Spleen (tissue), 11 donors: ENCODE measurements around the gene AMN1. TPM values are rescaled to one million over a fixed set of nuclear protein-coding genes. Genes with fewer than 3 reads are reported as not detected.
"Not testable (repeated sequence)": the region's sequence is repeated elsewhere in the genome, so short reads cannot be mapped to it uniquely, and the experiment has no call there.

Experiments used
- DNase-seq: peaks from one replicate; pipeline ENCODE4 v3.0.0-alpha.2; 2020
- H3K27ac ChIP-seq, 8 donors: fragments of 200-600 bp; sonication (generic) in 7 of 8; 1 replicate in 4 of 8; 2 replicates in 4 of 8; pipeline versions ENCODE4 v1.5.0 to v1.8.0; 2016 to 2021; ENCODE audit warnings: inconsistent platforms in 4 of 8, mild to moderate bottlenecking in 4 of 8, moderate library complexity in 1 of 8
- H3K27me3 ChIP-seq, 7 donors: fragments of 200-600 bp; sonication (generic) in 6 of 7; replicated peaks in 1 of 7; 1 replicate in 4 of 7; 2 replicates in 3 of 7; pipeline versions ENCODE4 v1.5.0 to v1.8.0; 2016 to 2021; ENCODE audit warnings: inconsistent platforms in 3 of 7, mild to moderate bottlenecking in 1 of 7
- H3K36me3 ChIP-seq, 6 donors: fragments of 200-600 bp; sonication (generic) in 5 of 6; 1 replicate in 4 of 6; 2 replicates in 2 of 6; pipeline versions ENCODE4 v1.5.0 to v1.8.0; 2016 to 2021; ENCODE audit warnings: inconsistent platforms in 2 of 6
- H3K4me1 ChIP-seq, 6 donors: fragments of 200-600 bp; sonication (generic) in 5 of 6; 1 replicate in 3 of 6; 2 replicates in 3 of 6; pipeline versions ENCODE4 v1.5.0 to v1.8.0; 2016 to 2021; ENCODE audit warnings: inconsistent platforms in 3 of 6
- H3K4me3 ChIP-seq, 8 donors: fragments of 200-600 bp; sonication (generic) in 7 of 8; 1 replicate in 4 of 8; 2 replicates in 4 of 8; pipeline versions ENCODE4 v1.5.0 to v1.8.0; 2016 to 2021; ENCODE audit warnings: inconsistent platforms in 4 of 8, mild to moderate bottlenecking in 4 of 8, moderate library complexity in 2 of 8
- H3K9me3 ChIP-seq, 8 donors: fragments of 200-600 bp; sonication (generic) in 7 of 8; 1 replicate in 4 of 8; 2 replicates in 4 of 8; pipeline versions ENCODE4 v1.5.0 to v1.8.0; 2016 to 2021; ENCODE audit warnings: inconsistent platforms in 4 of 8
- POLR2A ChIP-seq, 3 donors: fragments of 450-650 bp; IDR thresholded peaks; one replicate each; pipeline ENCODE4 v1.5.1; 2017; ENCODE audit warnings: antibody characterized with exemption in 3 of 3, mild to moderate bottlenecking in 1 of 3
- POLR2AphosphoS5 ChIP-seq, 3 donors: sonication (generic); formaldehyde crosslinking; IDR thresholded peaks; one replicate each; pipeline ENCODE4 v1.5.1; 2017; ENCODE audit warnings: antibody characterized with exemption in 3 of 3
- WGBS, 5 donors: extraction: QIAGEN DNeasy Blood & Tissue Kit in 3 of 5; methylation state at CpG; one replicate each; pipeline versions ENCODE4 v1.1.5 to v1.1.7; 2013 to 2018; 5-methylcytosine and 5-hydroxymethylcytosine counted together
- intact Hi-C: fragments of 100-400 bp; cut with DNase I; formaldehyde crosslinking; loops from one replicate; pipeline ENCODE4 v1.15.0; 2023; ENCODE audit warnings: low total_unique reads
- polyA plus RNA-seq, 3 donors: library from polyadenylated mRNA; stranded (reverse); fragments of 200-250 nt; gene quantifications; one replicate each; pipeline ENCODE4 v1.2.1, GENCODE V29; 2013
- total RNA-seq, 7 donors: library from RNA; depleted of rRNA in 3 of 7; stranded (reverse); fragments of >200 nt in 3 of 7; fragmentation: NEBNext Ultra II Directional in 4 of 7; extraction: Animal tissue kit (Norgen Biotek cat#: 25700) in 4 of 7; gene quantifications; one replicate each; pipeline versions ENCODE4 v1.1.0 to v1.2.1, GENCODE V29; 2016 to 2021
- TF ChIP-seq, protein P1 (sequence below), 11 experiments: fragments of 200-600 bp in 7 of 11; fragments of 450-650 bp in 4 of 11; sonication (generic) in 4 of 11; IDR thresholded peaks in 8 of 11; conservative IDR thresholded peaks in 3 of 11; 1 replicate in 7 of 11; 2 replicates in 4 of 11; pipeline versions ENCODE4 v1.4.0 to v1.8.0; 2016 to 2021; ENCODE audit warnings: antibody characterized with exemption in 11 of 11, inconsistent platforms in 4 of 11, mild to moderate bottlenecking in 1 of 11
- donor health status: healthy with polysubstance abuse.
- donor health status: DM: no; HTN: no; CAD: no; lungs with moderate emphysema.
- donor health status: DM: no; HTN: no; CAD: no.
- donor health status: Bipolar disorder and iron deficiency.
- donor health status: healthy.
- donor health status: DM: no; HTN: no; CAD: no.
- donor health status: DM: yes; HTN: yes; CAD: no.

The AMN1 gene
- total and polyA plus RNA-seq, 10 donors, result 12.9 to 27.4 (median 16.1) TPM

DNA sequence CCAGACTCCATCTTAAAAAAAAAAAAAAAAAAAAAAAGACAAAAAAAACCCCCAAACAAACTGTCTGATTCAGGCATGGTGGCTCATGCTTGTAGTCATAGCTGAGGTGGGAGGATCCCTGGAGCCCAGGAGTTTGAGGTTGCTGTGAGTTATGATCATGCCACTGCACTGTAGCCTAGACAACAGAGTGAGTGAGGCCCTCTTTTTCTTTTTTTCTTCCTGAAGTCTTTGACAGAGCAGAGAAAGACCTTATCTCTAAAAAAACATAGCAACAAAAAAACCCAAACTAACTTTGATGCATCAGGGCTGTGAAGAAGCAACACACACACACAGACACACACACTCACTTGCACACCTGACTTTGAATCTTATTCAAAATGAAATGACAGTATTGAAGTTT lies 7.7 kb upstream of the AMN1 start:
- intact Hi-C loops, result no loop called here
- Histone ChIP-seq H3K36me3 (no peaks in the 10 kb centered on the region), H3K9me3 (peaks cover 0 to 15% (median 2%) of the 10 kb centered on the region in 8 donors), H3K27ac (no peak overlapping the region), H3K4me3 (no peak overlapping the region), H3K27me3 (no peaks in the 10 kb centered on the region), H3K4me1 (peaks cover 10 to 64% (median 23%) of the 10 kb centered on the region in 6 donors)
- TF ChIP-seq POLR2A (IDR thresholded peaks at IDR 0.05), result no peak
- TF ChIP-seq, protein P1, sequence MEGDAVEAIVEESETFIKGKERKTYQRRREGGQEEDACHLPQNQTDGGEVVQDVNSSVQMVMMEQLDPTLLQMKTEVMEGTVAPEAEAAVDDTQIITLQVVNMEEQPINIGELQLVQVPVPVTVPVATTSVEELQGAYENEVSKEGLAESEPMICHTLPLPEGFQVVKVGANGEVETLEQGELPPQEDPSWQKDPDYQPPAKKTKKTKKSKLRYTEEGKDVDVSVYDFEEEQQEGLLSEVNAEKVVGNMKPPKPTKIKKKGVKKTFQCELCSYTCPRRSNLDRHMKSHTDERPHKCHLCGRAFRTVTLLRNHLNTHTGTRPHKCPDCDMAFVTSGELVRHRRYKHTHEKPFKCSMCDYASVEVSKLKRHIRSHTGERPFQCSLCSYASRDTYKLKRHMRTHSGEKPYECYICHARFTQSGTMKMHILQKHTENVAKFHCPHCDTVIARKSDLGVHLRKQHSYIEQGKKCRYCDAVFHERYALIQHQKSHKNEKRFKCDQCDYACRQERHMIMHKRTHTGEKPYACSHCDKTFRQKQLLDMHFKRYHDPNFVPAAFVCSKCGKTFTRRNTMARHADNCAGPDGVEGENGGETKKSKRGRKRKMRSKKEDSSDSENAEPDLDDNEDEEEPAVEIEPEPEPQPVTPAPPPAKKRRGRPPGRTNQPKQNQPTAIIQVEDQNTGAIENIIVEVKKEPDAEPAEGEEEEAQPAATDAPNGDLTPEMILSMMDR (IDR thresholded peaks at IDR 0.05 in 8 of 11, conservative IDR thresholded peaks at IDR 0.05 in 3 of 11), result no peak
- TF ChIP-seq POLR2AphosphoS5 (IDR thresholded peaks at IDR 0.05), result no peak
- no peak for DNase-seq

DNA sequence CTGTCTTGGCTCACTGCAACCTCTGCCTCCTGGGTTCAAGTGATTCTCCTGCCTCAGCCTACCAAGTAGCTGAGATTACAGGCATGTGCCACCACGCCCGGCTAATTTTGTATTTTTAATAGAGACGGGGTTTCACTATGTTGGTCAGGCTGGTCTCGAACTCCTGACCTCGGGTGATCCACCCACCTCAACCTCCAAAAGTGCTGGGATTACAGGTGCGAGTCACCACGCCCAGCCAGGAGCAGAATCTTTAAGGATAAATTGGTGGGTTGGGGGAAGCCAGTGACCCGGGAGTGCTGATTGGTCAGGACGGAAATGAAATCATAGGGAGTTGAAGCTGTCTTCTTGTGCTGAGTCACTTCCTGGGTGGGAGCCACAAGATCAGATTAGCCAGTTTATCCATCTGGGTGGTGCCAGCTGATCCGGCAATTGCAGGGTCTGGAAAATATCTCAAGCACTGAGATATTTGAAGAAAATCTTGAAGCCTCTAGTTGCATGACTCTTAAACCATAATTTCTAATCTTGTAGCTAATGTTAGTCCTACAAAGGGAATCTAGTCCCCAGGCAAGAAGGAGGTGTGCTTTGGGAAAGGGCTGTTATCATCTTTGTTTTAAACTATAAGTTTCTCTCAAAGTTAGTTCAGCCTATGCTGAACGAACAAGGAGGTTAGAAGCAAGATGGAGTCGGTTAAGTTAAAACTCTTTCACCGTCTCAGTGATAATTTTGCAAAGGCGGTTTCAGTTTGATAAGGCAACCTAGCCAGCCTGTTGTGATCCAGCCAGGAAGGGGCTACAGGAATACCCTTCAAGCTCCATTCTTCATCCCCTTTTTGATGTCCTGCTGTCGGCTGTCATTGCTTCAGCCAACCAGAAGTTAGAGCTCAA lies 5.0 kb upstream of the AMN1 start:
- H3K27me3 ChIP-seq, H3K36me3 ChIP-seq, intact Hi-C loops, H3K4me3 ChIP-seq, DNase-seq: not testable (repeated sequence)
- H3K27ac ChIP-seq, result peak overlapping the region; percentile 67 to 99 (median 95)
- peaks cover 10 to 70% (median 22%) of the 10 kb centered on the region in 6 donors for H3K4me1 ChIP-seq
- peaks cover 3 to 35% (median 23%) of the 10 kb centered on the region in 8 donors for H3K9me3 ChIP-seq
- WGBS, 5 donors, result 65 to 92% (median 84%) methylated on average over 15 of the region's 15 CpGs

DNA sequence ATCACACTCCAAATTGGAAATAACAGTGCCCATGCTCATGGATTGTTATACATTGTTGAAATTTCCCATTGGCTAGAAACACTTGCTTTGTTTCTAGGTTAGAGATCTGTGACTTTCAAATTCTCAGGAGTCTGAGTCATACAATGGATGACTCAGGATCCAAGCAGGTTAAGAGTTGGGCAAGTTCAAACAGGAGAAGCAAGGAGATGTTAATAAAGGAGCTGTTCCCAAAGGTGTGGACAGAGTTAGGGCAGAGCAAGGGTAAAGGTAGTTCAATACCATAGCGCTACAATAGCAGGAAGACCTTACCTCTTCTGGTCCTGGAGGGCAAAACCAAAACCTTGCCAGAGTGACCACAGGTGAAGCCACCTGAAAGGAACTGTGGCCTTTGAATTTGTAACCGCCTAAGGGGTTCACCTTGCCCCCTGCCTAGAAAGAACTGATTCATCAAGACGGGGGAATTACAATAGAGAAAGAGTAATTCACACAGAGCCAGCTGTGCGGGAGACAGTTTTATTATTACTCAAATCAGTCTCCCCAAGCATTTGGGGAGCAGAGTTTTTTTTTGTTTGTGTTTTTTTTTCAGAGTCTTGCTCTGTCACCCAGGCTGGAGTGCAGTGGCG lies 4.2 kb upstream of the AMN1 start:
- H3K4me3 ChIP-seq, result no peak overlapping the region
- intact Hi-C loops, result no loop called here
- H3K36me3 ChIP-seq, result no peaks in the 10 kb centered on the region
- H3K4me1 ChIP-seq, result peaks cover 11 to 67% (median 26%) of the 10 kb centered on the region in 6 donors
- peaks cover 3 to 35% (median 23%) of the 10 kb centered on the region in 8 donors for H3K9me3 ChIP-seq
- no peak for DNase-seq
- 69 to 86% (median 76%) methylated on average over 5 of the region's 5 CpGs for WGBS, 5 donors
- H3K27me3 ChIP-seq, result no peaks in the 10 kb centered on the region
- no peak for TF ChIP-seq POLR2A (IDR thresholded peaks at IDR 0.05)
- TF ChIP-seq, protein P1 (IDR thresholded peaks at IDR 0.05 in 8 of 11, conservative IDR thresholded peaks at IDR 0.05 in 3 of 11), result no peak
- no peak for TF ChIP-seq POLR2AphosphoS5 (IDR thresholded peaks at IDR 0.05)
- H3K27ac ChIP-seq, result peak overlapping the region; percentile 67 to 99 (median 95)

DNA sequence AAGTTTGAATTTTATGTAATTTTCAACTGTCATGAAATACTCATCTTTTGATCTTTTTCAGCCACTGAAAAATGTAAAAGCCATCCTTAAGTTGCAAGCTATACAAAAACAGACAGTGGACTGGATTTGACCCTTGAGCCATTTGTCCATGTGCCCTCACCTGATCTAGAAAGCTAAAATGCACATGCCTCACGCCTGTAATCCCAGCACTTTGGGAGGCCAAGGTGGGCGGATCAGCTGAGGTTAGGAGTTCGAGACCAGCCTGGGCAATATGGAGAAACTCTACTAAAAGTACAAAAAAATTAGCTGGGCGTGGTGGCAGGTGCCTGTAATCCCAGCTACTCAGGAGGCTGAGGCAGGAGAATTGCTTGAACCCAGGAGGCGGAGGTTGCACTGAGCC lies 2.4 kb upstream of the AMN1 start:
- peaks cover 3 to 35% (median 23%) of the 10 kb centered on the region in 8 donors for H3K9me3 ChIP-seq
- H3K36me3 ChIP-seq, H3K27me3 ChIP-seq, DNase-seq, H3K4me3 ChIP-seq, intact Hi-C loops: not testable (repeated sequence)
- peak overlapping the region; percentile 49 to 99 (median 95) for H3K27ac ChIP-seq
- peaks cover 17 to 82% (median 41%) of the 10 kb centered on the region in 6 donors for H3K4me1 ChIP-seq
- WGBS, 5 donors, result 96 to 99% (median 97%) methylated on average over 5 of the region's 5 CpGs

DNA sequence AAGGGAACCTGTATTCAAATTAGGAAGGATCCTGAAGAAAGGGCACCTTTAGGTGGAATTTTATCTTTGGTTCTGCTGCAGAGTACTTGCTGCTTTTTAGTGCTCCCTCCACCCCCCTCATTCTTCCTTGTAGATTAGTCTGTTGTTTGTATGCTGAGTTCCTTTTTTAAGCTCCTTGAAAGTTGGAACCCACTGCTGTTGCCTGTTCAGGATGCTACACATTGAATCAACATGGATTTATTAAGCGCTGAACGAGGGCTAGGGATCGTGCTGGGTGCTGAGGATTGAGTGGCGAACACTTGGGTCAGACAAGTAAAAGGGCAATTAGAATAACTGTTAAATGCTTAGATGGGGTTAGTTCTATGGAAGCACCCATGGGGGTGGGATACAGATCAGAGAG lies 884 bp upstream of the AMN1 start:
- H3K9me3 ChIP-seq, result peaks cover 3 to 35% (median 23%) of the 10 kb centered on the region in 8 donors
- intact Hi-C loops, result loop anchor here (10.0 kb wide), 1 partner anchor 225 kb away; the partner anchor contains the start of gene RESF1
- no peaks in the 10 kb centered on the region for H3K27me3 ChIP-seq
- H3K4me1 ChIP-seq, result peaks cover 18 to 92% (median 48%) of the 10 kb centered on the region in 6 donors
- no peak for DNase-seq
- 87 to 97% (median 93%) methylated on average over 4 of the region's 4 CpGs for WGBS, 5 donors
- TF ChIP-seq, protein P1 (IDR thresholded peaks at IDR 0.05 in 8 of 11, conservative IDR thresholded peaks at IDR 0.05 in 3 of 11), result no peak
- TF ChIP-seq POLR2A (IDR thresholded peaks at IDR 0.05) (no peak), POLR2AphosphoS5 (IDR thresholded peaks at IDR 0.05) (no peak)
- peak overlapping the region; percentile 37 to 70 (median 50) for H3K4me3 ChIP-seq
- no peaks in the 10 kb centered on the region for H3K36me3 ChIP-seq
- peak overlapping the region; percentile 92 to 99 (median 98) for H3K27ac ChIP-seq
